Astrocyte (in vitro differentiated cells and primary cell): ENCODE data around the gene CPXM2. TPM values are rescaled to one million over a fixed set of nuclear protein-coding genes. Genes with fewer than 3 reads are reported as not detected.

Experiments used
- DNase-seq: peaks from one replicate; pipeline ENCODE4 v3.0.0-alpha.2; 2010; ENCODE audit warnings: low read depth
- FAIRE-seq: peaks from 2 replicates; lab custom pipeline; 2011; peaks lifted over from hg19 to GRCh38; lab: Jason Lieb, UNC
- H2AFZ ChIP-seq: 2 replicates; pipeline ENCODE4 v1.6.0; 2012; ENCODE audit warnings: low read depth, low read length, inconsistent platforms
- H3K27ac ChIP-seq: 2 replicates; pipeline ENCODE4 v1.5.1; 2011; ENCODE audit warnings: low read depth, low read length, inconsistent platforms
- H3K27me3 ChIP-seq: 2 replicates; pipeline ENCODE4 v1.6.0; 2011; ENCODE audit warnings: low read length, inconsistent platforms; ENCODE audit not compliant: insufficient read depth
- H3K36me3 ChIP-seq: 2 replicates; pipeline ENCODE4 v1.5.1; 2011; ENCODE audit warnings: low read length, inconsistent platforms; ENCODE audit not compliant: insufficient read depth
- H3K4me1 ChIP-seq: 2 replicates; pipeline ENCODE4 v1.5.1; 2011; ENCODE audit warnings: low read length, inconsistent platforms; ENCODE audit not compliant: insufficient read depth
- H3K4me2 ChIP-seq: 2 replicates; pipeline ENCODE4 v1.6.0; 2012; ENCODE audit warnings: low read length, inconsistent platforms
- H3K4me3 ChIP-seq: 2 replicates; pipeline ENCODE4 v1.5.1; 2011; ENCODE audit warnings: low read depth, mild to moderate bottlenecking, low read length, inconsistent platforms; ENCODE audit not compliant: insufficient read depth
- H3K79me2 ChIP-seq: 2 replicates; pipeline ENCODE4 v1.6.0; 2012; ENCODE audit warnings: mild to moderate bottlenecking, low read length, inconsistent platforms; ENCODE audit not compliant: insufficient read depth
- H3K9ac ChIP-seq: 2 replicates; pipeline ENCODE4 v1.6.0; 2012; ENCODE audit warnings: mild to moderate bottlenecking, low read length, inconsistent platforms
- H3K9me3 ChIP-seq: 2 replicates; pipeline ENCODE4 v1.5.1; 2012; ENCODE audit warnings: low read depth, mild to moderate bottlenecking, low read length, inconsistent platforms; ENCODE audit not compliant: insufficient read depth
- H4K20me1 ChIP-seq: 2 replicates; pipeline ENCODE4 v1.6.0; 2012; ENCODE audit warnings: low read length, inconsistent platforms; ENCODE audit not compliant: insufficient read depth
- H3K27ac Mint-ChIP-seq: one replicate; pipeline ENCODE4 v1.8.0; 2021; ENCODE audit warnings: mild to moderate bottlenecking, mixed read lengths; ENCODE audit not compliant: unreplicated experiment
- H3K27me3 Mint-ChIP-seq: one replicate; pipeline ENCODE4 v1.8.0; 2021; ENCODE audit warnings: low read depth, mixed read lengths; ENCODE audit not compliant: unreplicated experiment
- H3K36me3 Mint-ChIP-seq: one replicate; pipeline ENCODE4 v1.8.0; 2021; ENCODE audit warnings: low read depth, mixed read lengths; ENCODE audit not compliant: unreplicated experiment
- H3K4me1 Mint-ChIP-seq: one replicate; pipeline ENCODE4 v1.8.0; 2021; ENCODE audit warnings: low read depth, mixed read lengths; ENCODE audit not compliant: unreplicated experiment
- H3K4me3 Mint-ChIP-seq: one replicate; pipeline ENCODE4 v1.8.0; 2021; ENCODE audit warnings: mild to moderate bottlenecking, moderate library complexity, mixed read lengths; ENCODE audit not compliant: unreplicated experiment
- H3K9me3 Mint-ChIP-seq: one replicate; pipeline ENCODE4 v1.8.0; 2021; ENCODE audit warnings: mild to moderate bottlenecking, mixed read lengths; ENCODE audit not compliant: unreplicated experiment
- EZH2 ChIP-seq: IDR thresholded peaks from 2 replicates; pipeline ENCODE4 v1.6.1; 2012; ENCODE audit warnings: mild to moderate bottlenecking, low read length, inconsistent platforms; ENCODE audit not compliant: insufficient read depth
- total RNA-seq: library from RNA; stranded (reverse); gene quantifications from 2 replicates; pipeline ENCODE4 v1.2.1, GENCODE V29; 2021
- TF ChIP-seq, protein P1 (sequence below): IDR thresholded peaks from 2 replicates; pipeline ENCODE4 v1.5.1; 2011; ENCODE audit warnings: low read depth, mild to moderate bottlenecking, inconsistent platforms, low read length, moderate library complexity; ENCODE audit not compliant: insufficient read depth

The CPXM2 gene
- total RNA-seq, 1 donor from 2014 or later = 5.2 TPM

DNA sequence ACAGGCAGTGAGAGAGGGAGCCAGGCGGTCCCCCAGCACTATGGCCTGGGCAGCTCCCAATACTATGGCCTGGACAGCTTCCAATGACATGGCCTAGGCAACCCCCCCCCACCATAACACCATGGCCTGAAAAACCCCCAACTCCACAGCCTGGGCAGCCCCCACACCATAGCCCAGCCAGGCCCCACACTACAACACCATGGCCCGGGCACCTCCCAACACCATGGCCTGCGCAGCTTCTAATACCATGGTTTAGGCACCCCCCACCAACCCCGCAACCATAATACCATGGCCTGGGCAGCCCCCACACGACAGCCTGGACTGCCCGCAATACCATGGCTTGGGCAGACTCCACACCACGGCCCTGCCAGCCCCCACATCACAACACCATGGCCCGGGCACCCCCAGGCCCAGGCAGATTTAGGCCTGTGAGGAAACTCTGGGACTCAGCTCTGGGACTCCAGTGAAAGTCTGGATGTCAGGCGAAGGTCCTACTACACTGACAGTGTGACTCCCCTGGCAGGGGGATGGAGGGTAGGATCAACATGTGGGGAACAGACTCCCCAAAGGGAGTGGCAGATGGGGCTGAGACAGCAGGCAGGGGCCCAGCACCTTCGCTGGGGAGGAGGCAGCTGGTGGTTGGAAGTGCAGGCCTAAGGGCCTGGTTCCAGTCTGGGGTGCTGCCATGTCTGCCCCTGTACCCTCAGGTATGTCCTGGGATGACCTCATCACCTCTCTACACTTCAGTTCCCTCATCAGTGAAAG is 8.7 kb downstream of the CPXM2 start:
- no peaks in the 10 kb centered on the region for H3K27me3 ChIP-seq
- no peak overlapping the region for H3K4me2 ChIP-seq
- H3K27ac ChIP-seq = no peak overlapping the region
- H3K4me3 ChIP-seq = no peak overlapping the region
- peaks cover 11% of the 10 kb centered on the region for H3K27me3 Mint-ChIP-seq
- no peak overlapping the region for H3K9ac ChIP-seq
- no peaks in the 10 kb centered on the region for H4K20me1 ChIP-seq
- TF ChIP-seq, protein P1, sequence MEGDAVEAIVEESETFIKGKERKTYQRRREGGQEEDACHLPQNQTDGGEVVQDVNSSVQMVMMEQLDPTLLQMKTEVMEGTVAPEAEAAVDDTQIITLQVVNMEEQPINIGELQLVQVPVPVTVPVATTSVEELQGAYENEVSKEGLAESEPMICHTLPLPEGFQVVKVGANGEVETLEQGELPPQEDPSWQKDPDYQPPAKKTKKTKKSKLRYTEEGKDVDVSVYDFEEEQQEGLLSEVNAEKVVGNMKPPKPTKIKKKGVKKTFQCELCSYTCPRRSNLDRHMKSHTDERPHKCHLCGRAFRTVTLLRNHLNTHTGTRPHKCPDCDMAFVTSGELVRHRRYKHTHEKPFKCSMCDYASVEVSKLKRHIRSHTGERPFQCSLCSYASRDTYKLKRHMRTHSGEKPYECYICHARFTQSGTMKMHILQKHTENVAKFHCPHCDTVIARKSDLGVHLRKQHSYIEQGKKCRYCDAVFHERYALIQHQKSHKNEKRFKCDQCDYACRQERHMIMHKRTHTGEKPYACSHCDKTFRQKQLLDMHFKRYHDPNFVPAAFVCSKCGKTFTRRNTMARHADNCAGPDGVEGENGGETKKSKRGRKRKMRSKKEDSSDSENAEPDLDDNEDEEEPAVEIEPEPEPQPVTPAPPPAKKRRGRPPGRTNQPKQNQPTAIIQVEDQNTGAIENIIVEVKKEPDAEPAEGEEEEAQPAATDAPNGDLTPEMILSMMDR = no peak
- no peak for TF ChIP-seq EZH2
- H3K4me3 Mint-ChIP-seq = no peak overlapping the region
- no peaks in the 10 kb centered on the region for H3K36me3 Mint-ChIP-seq
- H2AFZ ChIP-seq = no peak overlapping the region
- no peak for DNase-seq
- H3K9me3 ChIP-seq = no peaks in the 10 kb centered on the region
- no peaks in the 10 kb centered on the region for H3K4me1 ChIP-seq
- peaks cover 6% of the 10 kb centered on the region for H3K4me1 Mint-ChIP-seq
- no peak for FAIRE-seq
- H3K9me3 Mint-ChIP-seq = peaks cover 2% of the 10 kb centered on the region
- H3K27ac Mint-ChIP-seq = no peak overlapping the region
- no peaks in the 10 kb centered on the region for H3K79me2 ChIP-seq
- H3K36me3 ChIP-seq = no peaks in the 10 kb centered on the region

DNA sequence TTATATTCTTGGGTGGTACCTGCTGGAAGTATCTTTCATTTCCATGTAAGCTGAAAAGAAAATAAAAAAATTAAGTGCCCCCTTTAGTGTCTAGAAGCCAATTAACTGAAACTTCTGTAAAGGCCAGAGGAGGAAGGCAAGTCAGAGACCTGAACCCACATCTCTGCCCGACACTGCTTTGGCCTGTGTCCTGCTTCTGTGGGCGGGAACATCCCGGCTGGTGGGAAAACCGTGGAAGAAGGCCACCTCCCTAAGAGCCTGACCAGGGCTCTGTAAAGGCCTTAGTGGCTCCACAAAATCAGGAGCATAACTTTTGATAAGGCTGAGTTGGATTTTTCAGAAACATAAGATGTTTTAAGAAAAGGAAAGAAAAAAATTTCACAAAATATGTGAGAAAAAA is 9.4 kb downstream of the CPXM2 start:
- H3K4me1 Mint-ChIP-seq = peaks cover 6% of the 10 kb centered on the region
- Histone ChIP-seq H3K27ac (no peak overlapping the region), H3K27me3 (no peaks in the 10 kb centered on the region), H3K4me1 (no peaks in the 10 kb centered on the region), H3K4me2 (no peak overlapping the region), H4K20me1 (no peaks in the 10 kb centered on the region), H3K36me3 (no peaks in the 10 kb centered on the region), H3K79me2 (no peaks in the 10 kb centered on the region), H3K9ac (no peak overlapping the region), H3K4me3 (no peak overlapping the region), H2AFZ (no peak overlapping the region), H3K9me3 (no peaks in the 10 kb centered on the region)
- H3K4me3 Mint-ChIP-seq = no peak overlapping the region
- TF ChIP-seq, protein P1 = no peak
- no peak for TF ChIP-seq EZH2
- DNase-seq (no peak), FAIRE-seq (no peak)
- peaks cover 4% of the 10 kb centered on the region for H3K9me3 Mint-ChIP-seq
- H3K36me3 Mint-ChIP-seq = no peaks in the 10 kb centered on the region
- H3K27ac Mint-ChIP-seq = no peak overlapping the region
- H3K27me3 Mint-ChIP-seq = peaks cover 11% of the 10 kb centered on the region

DNA sequence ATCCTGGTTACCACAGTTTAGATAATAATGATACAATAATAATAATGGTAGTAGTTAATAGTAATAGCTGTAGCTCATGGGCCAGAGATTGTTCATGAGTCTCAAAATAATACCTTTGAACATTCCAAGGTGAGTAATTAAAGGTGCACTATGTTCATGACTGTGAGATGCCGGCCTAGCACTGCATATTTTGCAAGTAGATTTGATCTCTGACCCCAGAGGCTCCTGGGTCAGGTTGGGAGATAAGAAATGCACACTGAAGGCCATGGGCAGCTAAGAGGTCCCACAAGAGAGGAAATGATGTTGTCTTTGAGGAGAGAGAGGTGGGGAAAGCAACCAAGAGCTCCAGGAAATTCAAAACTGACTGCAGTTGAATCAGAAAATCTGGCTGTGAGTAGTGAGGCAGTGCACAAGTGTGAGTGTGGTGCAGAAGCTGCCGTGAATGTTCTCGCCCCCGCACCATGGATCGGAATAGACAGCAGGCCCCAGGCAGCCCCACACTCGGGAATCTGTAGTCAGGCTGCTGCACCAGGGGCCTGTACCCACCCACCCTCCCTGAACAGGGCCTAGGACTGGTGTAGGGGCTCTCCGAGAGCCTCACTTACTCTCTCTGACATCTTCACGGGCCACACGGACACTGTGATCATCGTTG is 11.9 kb downstream of the CPXM2 start:
- H3K4me2 ChIP-seq = no peak overlapping the region
- Mint-ChIP-seq H3K27me3 (peaks cover 9% of the 10 kb centered on the region), H3K9me3 (peaks cover 2% of the 10 kb centered on the region), H3K27ac (no peak overlapping the region), H3K4me1 (no peaks in the 10 kb centered on the region), H3K4me3 (no peak overlapping the region), H3K36me3 (no peaks in the 10 kb centered on the region)
- H3K4me1 ChIP-seq = no peaks in the 10 kb centered on the region
- H3K4me3 ChIP-seq = no peak overlapping the region
- no peaks in the 10 kb centered on the region for H3K36me3 ChIP-seq
- FAIRE-seq = no peak
- no peaks in the 10 kb centered on the region for H3K79me2 ChIP-seq
- no peaks in the 10 kb centered on the region for H4K20me1 ChIP-seq
- H3K9ac ChIP-seq = no peak overlapping the region
- H3K9me3 ChIP-seq = no peaks in the 10 kb centered on the region
- H3K27me3 ChIP-seq = no peaks in the 10 kb centered on the region
- no peak for DNase-seq
- no peak overlapping the region for H3K27ac ChIP-seq
- H2AFZ ChIP-seq = no peak overlapping the region
- TF ChIP-seq, protein P1 = no peak
- TF ChIP-seq EZH2 = no peak
